GM21367 (cell line): Measurements from ENCODE around the gene LIME1.

ENCODE experiments used
- ATAC-seq: cut with Tn5 transposase; IDR thresholded peaks from one replicate; pipeline ENCODE4 v1.9.1; 2021; ENCODE audit not compliant: unreplicated experiment

LIME1 gene

GRCh38 chr20:63748934-63749270 lies 12.4 kb downstream of the LIME1 start:
- no peak for ATAC-seq

- ATAC-seq = no peak
Measured at GRCh38 chr20:63749597-63750508, 13.4 kb downstream of the LIME1 start.

- no peak for ATAC-seq
Measured at GRCh38 chr20:63750807-63751470, 14.5 kb downstream of the LIME1 start.

GRCh38 chr20:63751471-63752271 lies 15.2 kb downstream of the LIME1 start:
- ATAC-seq = no peak

GRCh38 chr20:63752411-63753101 lies 16.1 kb downstream of the LIME1 start:
- no peak for ATAC-seq

GRCh38 chr20:63753381-63753780 lies 16.9 kb downstream of the LIME1 start:
- ATAC-seq = no peak

GRCh38 chr20:63754008-63754407 lies 17.5 kb downstream of the LIME1 start:
- no peak for ATAC-seq

GRCh38 chr20:63755933-63756647 lies 19.6 kb downstream of the LIME1 start:
- no peak for ATAC-seq

GRCh38 chr20:63756648-63756991 lies 20.2 kb downstream of the LIME1 start:
- no peak for ATAC-seq

- ATAC-seq = no peak
Measured at GRCh38 chr20:63758152-63758551, 21.7 kb downstream of the LIME1 start.

GRCh38 chr20:63759377-63759901 lies 23.0 kb downstream of the LIME1 start:
- no peak for ATAC-seq

- no peak for ATAC-seq
Measured at GRCh38 chr20:63765082-63765873, 28.8 kb downstream of the LIME1 start.

GRCh38 chr20:63765902-63766301 lies 29.4 kb downstream of the LIME1 start:
- no peak for ATAC-seq

- ATAC-seq = no peak
Measured at GRCh38 chr20:63766695-63767426, 30.4 kb downstream of the LIME1 start.

GRCh38 chr20:63767456-63767855 lies 31.0 kb downstream of the LIME1 start:
- ATAC-seq = no peak

- ATAC-seq = no peak
Measured at GRCh38 chr20:63767886-63768285, 31.4 kb downstream of the LIME1 start.

- ATAC-seq = no peak
Measured at GRCh38 chr20:63768591-63769515, 32.4 kb downstream of the LIME1 start.
